Gastroesophageal sphincter (tissue), 3 donors: ENCODE data around the gene SPTBN2.

Source experiments
- CTCF ChIP-seq, 4 experiments: fragments of 200-600 bp in 2 of 4; fragments of 450-650 bp in 2 of 4; sonication (generic) in 1 of 4; IDR thresholded peaks; one replicate each; pipeline ENCODE4 v1.5.1; 2017 to 2019; ENCODE audit warnings: antibody characterized with exemption in 4 of 4, mild to moderate bottlenecking in 2 of 4, moderate library complexity in 2 of 4
- EP300 ChIP-seq: sonication (generic); formaldehyde crosslinking; IDR thresholded peaks from one replicate; pipeline ENCODE4 v1.6.1; 2017; ENCODE audit warnings: antibody characterized with exemption, mild to moderate bottlenecking
- POLR2AphosphoS5 ChIP-seq: sonication (generic); formaldehyde crosslinking; IDR thresholded peaks from one replicate; pipeline ENCODE4 v1.6.1; 2017; ENCODE audit warnings: antibody characterized with exemption

- no peak for TF ChIP-seq CTCF (IDR thresholded peaks at IDR 0.05)
- TF ChIP-seq POLR2AphosphoS5 = no peak
- no peak for TF ChIP-seq EP300
These were observed 43.5 kb downstream of the SPTBN2 start for GRCh38 chr11:66685276-66686099.
